ENCODE results near the gene MISP. TPM values are rescaled to one million over a fixed set of nuclear protein-coding genes. Genes with fewer than 3 reads are reported as not detected.

MISP gene
- total and polyA plus RNA-seq, 2 of the 4 experiments (the other 2 are of a cell fraction), result not detected

DNA sequence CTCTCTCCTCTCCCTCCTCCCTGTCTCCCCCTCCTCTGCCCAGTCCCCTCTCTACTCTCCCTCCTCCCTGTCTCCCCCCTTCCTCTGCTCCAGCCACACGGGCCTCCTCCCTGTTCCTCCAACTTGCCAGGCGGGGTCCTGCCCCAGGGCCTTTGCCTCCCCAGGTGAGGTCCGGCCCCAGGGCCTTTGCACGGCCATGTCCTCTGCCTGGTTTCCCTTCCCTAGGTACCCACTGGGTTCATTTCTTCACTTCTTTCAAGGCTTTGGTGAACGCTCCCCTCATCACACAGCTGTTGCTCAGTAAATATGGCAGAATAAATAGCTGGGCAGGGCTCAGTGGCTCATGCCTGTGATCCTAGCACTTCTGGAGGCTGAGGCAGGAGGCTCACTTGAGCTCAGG is 21.2 kb downstream of the MISP start:
- Histone ChIP-seq H4K20me1 (ENCODE audit: insufficient read depth, low read length) (no peaks in the 10 kb centered on the region), H3K36me3 (ENCODE audit: control insufficient read depth, insufficient read depth, low read length) (no peaks in the 10 kb centered on the region), H2BK120ac (ENCODE audit: low read depth, low read length) (no peak overlapping the region), H3K9ac (ENCODE audit: low read depth, low read length) (no peak overlapping the region), H3K79me1 (ENCODE audit: low read depth in 1 of 2, low read length in 2 of 2) (no peaks in the 10 kb centered on the region), H3K4me3 (ENCODE audit: insufficient read depth, low read depth, low read length) (no peak overlapping the region), H2AK9ac (replicated peaks; ENCODE audit: low read depth, low read length, poor library complexity) (no peak overlapping the region), H3K4me1 (ENCODE audit: control insufficient read depth, insufficient read depth, low read length) (no peaks in the 10 kb centered on the region; the same call in 1 of the 2 replicates), H2AFZ (replicated peaks; ENCODE audit: low read length, poor library complexity) (no peak overlapping the region), H3K9me1 (ENCODE audit: insufficient read depth, low read length) (no peaks in the 10 kb centered on the region), H2BK20ac (ENCODE audit: low read depth, low read length) (no peak overlapping the region), H4K5ac (ENCODE audit: low read depth, low read length) (no peak overlapping the region), H2BK5ac (ENCODE audit: low read depth, low read length, poor library complexity, severe bottlenecking) (no peak overlapping the region), H3K23ac (ENCODE audit: low read depth, low read length) (no peak overlapping the region), H3K4me2 (ENCODE audit: low read depth, low read length) (no peak overlapping the region), H3K18ac (ENCODE audit: low read depth, low read length) (no peak overlapping the region), H3K14ac (replicated peaks; ENCODE audit: low read depth, low read length) (no peak overlapping the region), H2BK15ac (ENCODE audit: low read depth, low read length) (no peak overlapping the region), H3K27me3 (ENCODE audit: control insufficient read depth, insufficient read depth, low read length) (no peaks in the 10 kb centered on the region), H3K27ac (ENCODE audit: insufficient read depth, low read length) (no peak overlapping the region), H3K4ac (ENCODE audit: low read depth, low read length) (no peak overlapping the region), H4K8ac (ENCODE audit: low read depth in 2 of 2, low read length in 2 of 2) (no peak overlapping the region), H4K91ac (ENCODE audit: insufficient read depth, low read depth, low read length) (no peak overlapping the region), H2AK5ac (ENCODE audit: low read depth, low read length) (no peak overlapping the region), H3K56ac (ENCODE audit: extremely low read depth, insufficient read depth, low read length) (no peak overlapping the region), H3K9me3 (ENCODE audit: control insufficient read depth, insufficient read depth, low read length) (no peaks in the 10 kb centered on the region)
- in situ Hi-C loops (cut with MboI; ENCODE audit: low sequenced_read_pairs), result no loop called here
- DNase-seq (no peak), ATAC-seq (ENCODE audit: low read depth) (no peak)
- CTCF ChIA-PET, result no interaction called here
- dilution Hi-C loops (cut with HindIII; ENCODE audit: low sequenced_read_pairs, unreplicated experiment), result no loop called here
- WGBS, 2 experiments (ENCODE audit: extremely low coverage in 2 of 2, insufficient read length in 1 of 2), result 60% methylated on average over 2 of the region's 5 CpGs; no CpG with 5 or more reads in 1 of the 2 experiments
- no TSS peak for BruUV-seq (replicated peaks)
- intact Hi-C loops (cut with micrococcal nuclease), result loop anchor here (5.0 kb wide), 1 partner anchor 85 kb away; the partner anchor contains the start of gene CFD
- TF ChIP-seq RCOR1 (IDR thresholded peaks at IDR 0.05; ENCODE audit: insufficient replicate concordance, low read length), result no peak
- no peak for TF ChIP-seq MXI1 (IDR thresholded peaks at IDR 0.05; ENCODE audit: borderline replicate concordance, low read depth, low read length)
- no peak for TF ChIP-seq RAD21 (IDR thresholded peaks at IDR 0.05; ENCODE audit: low read length)
- TF ChIP-seq SMC3 (IDR thresholded peaks at IDR 0.05; ENCODE audit: low read depth, low read length), result no peak
- TF ChIP-seq MAZ (IDR thresholded peaks at IDR 0.05; ENCODE audit: borderline replicate concordance, low read depth, low read length), result no peak
- TF ChIP-seq, protein P1, sequence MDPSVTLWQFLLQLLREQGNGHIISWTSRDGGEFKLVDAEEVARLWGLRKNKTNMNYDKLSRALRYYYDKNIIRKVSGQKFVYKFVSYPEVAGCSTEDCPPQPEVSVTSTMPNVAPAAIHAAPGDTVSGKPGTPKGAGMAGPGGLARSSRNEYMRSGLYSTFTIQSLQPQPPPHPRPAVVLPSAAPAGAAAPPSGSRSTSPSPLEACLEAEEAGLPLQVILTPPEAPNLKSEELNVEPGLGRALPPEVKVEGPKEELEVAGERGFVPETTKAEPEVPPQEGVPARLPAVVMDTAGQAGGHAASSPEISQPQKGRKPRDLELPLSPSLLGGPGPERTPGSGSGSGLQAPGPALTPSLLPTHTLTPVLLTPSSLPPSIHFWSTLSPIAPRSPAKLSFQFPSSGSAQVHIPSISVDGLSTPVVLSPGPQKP (IDR thresholded peaks at IDR 0.05; ENCODE audit: borderline replicate concordance, low read depth, low read length), result no peak
- no peak for TF ChIP-seq NFE2L2 (IDR thresholded peaks at IDR 0.05; ENCODE audit: low read depth, low read length)
- no peak for TF ChIP-seq BHLHE40 (IDR thresholded peaks at IDR 0.05; ENCODE audit: low read depth, low read length)
- POLR2A ChIA-PET (ENCODE audit: unreplicated experiment), result no interaction called here
